Ovary (tissue), 9 donors: ENCODE data around the gene RBFOX2. TPM values are rescaled to one million over a fixed set of nuclear protein-coding genes. Genes with fewer than 3 reads are reported as not detected.
A peak's percentile ranks its signal among the peaks of the same experiment; 100 is the strongest.

Experiments
- DNase-seq, 5 donors: peaks; one replicate each; pipeline ENCODE4 v3.0.0-alpha.2; 2019 to 2020
- H3K27ac ChIP-seq, 2 donors: fragments of 200-600 bp; one replicate each; pipeline versions ENCODE4 v1.5.1 to v1.8.0; 2019 to 2022
- H3K27me3 ChIP-seq: fragments of 200-600 bp; one replicate; pipeline ENCODE4 v1.8.0; 2022
- H3K36me3 ChIP-seq: fragments of 200-600 bp; sonication (generic); one replicate; pipeline ENCODE4 v1.5.1; 2019
- H3K4me1 ChIP-seq: one replicate; pipeline ENCODE4 v1.8.1; 2013; ENCODE audit warnings: mild to moderate bottlenecking, moderate library complexity; ENCODE audit not compliant: insufficient read depth
- H3K4me3 ChIP-seq: fragments of 200-600 bp; sonication (generic); one replicate; pipeline ENCODE4 v1.5.1; 2017
- H3K9me3 ChIP-seq, 2 donors: fragments of 200-600 bp in 1 of 2; sonication (generic) in 1 of 2; one replicate each; pipeline versions ENCODE4 v1.5.1 to v1.8.1; 2013 to 2019; ENCODE audit warnings: mild to moderate bottlenecking in 1 of 2, moderate library complexity in 1 of 2
- EP300 ChIP-seq: sonication (generic); formaldehyde crosslinking; IDR thresholded peaks from one replicate; pipeline ENCODE4 v1.6.1; 2017; ENCODE audit warnings: antibody characterized with exemption
- POLR2A ChIP-seq: fragments of 450-650 bp; IDR thresholded peaks from one replicate; pipeline ENCODE4 v1.6.1; 2017; ENCODE audit warnings: antibody characterized with exemption, mild to moderate bottlenecking, moderate library complexity
- WGBS, 3 donors: extraction: QIAGEN DNeasy Blood & Tissue Kit in 1 of 3; methylation state at CpG; one replicate each; pipeline versions ENCODE4 v1.1.5 to v1.1.7; 2013 to 2017; 5-methylcytosine and 5-hydroxymethylcytosine counted together
- intact Hi-C, 4 donors: fragments of 100-400 bp; cut with DNase I; formaldehyde crosslinking; loops; one replicate each; pipeline versions ENCODE4 v1.11.0 to v1.15.1; 2022 to 2023
- polyA plus RNA-seq, 2 donors: library from polyadenylated mRNA; stranded (reverse); fragments of 200-250 nt in 1 of 2; fragments of 350-450 nt in 1 of 2; fragmentation: Illumina TruSeq in 1 of 2; extraction: RNeasy Lipid Tissue Mini Kit (QIAGEN cat#74804) in 1 of 2; gene quantifications; one replicate each; pipeline ENCODE4 v1.2.3, GENCODE V29; 2013 to 2014
- total RNA-seq, 7 donors: library from RNA; depleted of rRNA in 2 of 7; stranded (reverse); fragments of >200 nt in 2 of 7; fragmentation: NEBNext Ultra II Directional in 3 of 7; extraction: Animal tissue kit (Norgen Biotek cat#: 25700) in 3 of 7; gene quantifications; one replicate each; pipeline versions ENCODE4 v1.1.0 to v1.2.4, GENCODE V29; 2016 to 2023
- TF ChIP-seq, protein P1 (sequence below), 3 donors: fragments of 450-650 bp in 2 of 3; fragments of 200-600 bp in 1 of 3; IDR thresholded peaks; one replicate each; pipeline versions ENCODE4 v1.5.1 to v1.8.0; 2016 to 2022; ENCODE audit warnings: antibody characterized with exemption in 3 of 3, mild to moderate bottlenecking in 1 of 3
- donor health status: DM: no; HTN: no; CAD: no; lungs with moderate emphysema.
- donor health status: DM: no; HTN: no; CAD: no.
- donor health status: Bipolar disorder and iron deficiency.
- donor health status: DM: yes; HTN: yes; CAD: no.
- donor health status: DM: no; HTN: no; CAD: no.
- donor health status: DM: yes; HTN: yes; CAD: no.

Gene RBFOX2
- total and polyA plus RNA-seq, 9 donors, result 68.7 to 140 (median 128) TPM

GRCh38 chr22:35928285-35928798, 100.3 kb downstream of the RBFOX2 start:
- H3K27me3 ChIP-seq, result no peaks in the 10 kb centered on the region
- DNase-seq, result no peak
- no peaks in the 10 kb centered on the region for H3K9me3 ChIP-seq
- TF ChIP-seq POLR2A (no peak), EP300 (no peak)
- TF ChIP-seq, protein P1, sequence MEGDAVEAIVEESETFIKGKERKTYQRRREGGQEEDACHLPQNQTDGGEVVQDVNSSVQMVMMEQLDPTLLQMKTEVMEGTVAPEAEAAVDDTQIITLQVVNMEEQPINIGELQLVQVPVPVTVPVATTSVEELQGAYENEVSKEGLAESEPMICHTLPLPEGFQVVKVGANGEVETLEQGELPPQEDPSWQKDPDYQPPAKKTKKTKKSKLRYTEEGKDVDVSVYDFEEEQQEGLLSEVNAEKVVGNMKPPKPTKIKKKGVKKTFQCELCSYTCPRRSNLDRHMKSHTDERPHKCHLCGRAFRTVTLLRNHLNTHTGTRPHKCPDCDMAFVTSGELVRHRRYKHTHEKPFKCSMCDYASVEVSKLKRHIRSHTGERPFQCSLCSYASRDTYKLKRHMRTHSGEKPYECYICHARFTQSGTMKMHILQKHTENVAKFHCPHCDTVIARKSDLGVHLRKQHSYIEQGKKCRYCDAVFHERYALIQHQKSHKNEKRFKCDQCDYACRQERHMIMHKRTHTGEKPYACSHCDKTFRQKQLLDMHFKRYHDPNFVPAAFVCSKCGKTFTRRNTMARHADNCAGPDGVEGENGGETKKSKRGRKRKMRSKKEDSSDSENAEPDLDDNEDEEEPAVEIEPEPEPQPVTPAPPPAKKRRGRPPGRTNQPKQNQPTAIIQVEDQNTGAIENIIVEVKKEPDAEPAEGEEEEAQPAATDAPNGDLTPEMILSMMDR (IDR thresholded peaks at IDR 0.05), result no peak
- H3K36me3 ChIP-seq, result no peaks in the 10 kb centered on the region
- intact Hi-C loops, result loop anchor here in 1 of 4 donors (10.0 kb wide), 1 partner anchor 196 kb away; no protein-coding TSS in a partner anchor
- no peak overlapping the region for H3K4me3 ChIP-seq
- WGBS, 3 donors, result 32 to 55% (median 50%) methylated on average over 3 of the region's 3 CpGs
- no peak overlapping the region for H3K27ac ChIP-seq
- no peaks in the 10 kb centered on the region for H3K4me1 ChIP-seq

DNA sequence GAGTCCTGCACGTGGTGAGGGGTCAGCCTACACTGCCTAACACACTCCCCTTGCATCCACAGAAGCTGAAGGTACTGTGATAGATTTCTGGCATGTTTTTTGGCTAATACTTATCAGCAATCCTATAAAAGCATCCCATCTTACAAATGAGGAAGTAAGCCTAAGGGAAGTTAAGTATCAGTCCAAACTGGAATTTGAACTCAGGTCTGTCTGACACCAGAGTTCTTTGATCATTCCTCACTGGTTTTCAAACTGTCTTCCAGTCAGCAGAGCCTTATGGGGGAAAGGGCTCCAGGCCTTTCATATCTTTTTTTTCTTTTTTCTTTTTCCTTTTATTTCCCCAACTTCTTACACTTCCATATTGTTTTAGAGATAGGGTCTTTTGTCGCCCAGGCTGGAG, 105.6 kb downstream of the RBFOX2 start:
- WGBS, 3 donors, result 84 to 86% (median 85%) methylated on average over 2 of the region's 2 CpGs
- no peak for TF ChIP-seq POLR2A
- TF ChIP-seq, protein P1 (IDR thresholded peaks at IDR 0.05), result no peak
- no peak for TF ChIP-seq EP300
- Histone ChIP-seq H3K4me1 (peaks cover 24% of the 10 kb centered on the region), H3K27me3 (no peaks in the 10 kb centered on the region), H3K9me3 (no peaks in the 10 kb centered on the region), H3K4me3 (no peak overlapping the region), H3K36me3 (no peaks in the 10 kb centered on the region), H3K27ac (no peak overlapping the region)
- intact Hi-C loops, result loop anchor here in 1 of 4 donors (5.0 to 10.0 kb wide), 2 partner anchors 202 to 296 kb away; no protein-coding TSS in a partner anchor
- DNase-seq, result no peak

DNA sequence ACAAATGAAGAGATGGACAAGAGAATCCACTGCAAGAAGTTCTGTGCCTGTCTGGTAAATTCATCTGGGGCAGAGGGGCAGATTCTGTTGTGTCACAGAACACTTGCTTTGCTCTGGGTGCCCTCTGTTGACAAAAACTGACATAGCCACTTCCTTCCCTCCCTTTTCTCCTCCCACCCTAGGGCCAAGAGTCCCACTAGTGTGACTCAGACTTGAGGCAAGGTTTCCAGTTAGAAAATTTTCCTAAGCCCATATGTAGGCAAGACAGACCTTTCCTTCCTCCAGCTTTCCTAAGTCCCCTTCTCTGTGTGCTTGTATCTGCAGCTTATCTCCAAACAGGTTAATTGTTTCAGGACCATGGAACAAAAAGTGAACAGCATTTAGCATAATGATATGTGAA, 106.8 kb downstream of the RBFOX2 start:
- peak in 3 of 5 donors; percentile 51 to 81 (median 51) for DNase-seq
- no peak overlapping the region for H3K4me3 ChIP-seq
- TF ChIP-seq, protein P1 (IDR thresholded peaks at IDR 0.05), result peak in 2 of 3 donors; percentile 45 to 50
- no peak for TF ChIP-seq POLR2A
- peaks cover 27% of the 10 kb centered on the region for H3K4me1 ChIP-seq
- no peaks in the 10 kb centered on the region for H3K9me3 ChIP-seq
- H3K27me3 ChIP-seq, result no peaks in the 10 kb centered on the region
- H3K36me3 ChIP-seq, result no peaks in the 10 kb centered on the region
- H3K27ac ChIP-seq, result peak overlapping the region in 1 of 2 donors; percentile 32
- intact Hi-C loops, result loop anchor here in 2 of 4 donors (2.0 to 10.0 kb wide), 3 partner anchors 203 to 295 kb away; no protein-coding TSS in a partner anchor

- no peaks in the 10 kb centered on the region for H3K36me3 ChIP-seq
- no peaks in the 10 kb centered on the region for H3K27me3 ChIP-seq
- DNase-seq, result no peak
- intact Hi-C loops, result loop anchor here in 2 of 4 donors (2.0 to 10.0 kb wide), 3 partner anchors 204 to 294 kb away; no protein-coding TSS in a partner anchor
- no peaks in the 10 kb centered on the region for H3K9me3 ChIP-seq
- WGBS, 3 donors, result 52 to 59% (median 52%) methylated on average over 2 of the region's 2 CpGs
- TF ChIP-seq EP300 (no peak), POLR2A (no peak)
- TF ChIP-seq, protein P1 (IDR thresholded peaks at IDR 0.05), result no peak
- H3K4me3 ChIP-seq, result no peak overlapping the region
- H3K27ac ChIP-seq, result no peak overlapping the region
- H3K4me1 ChIP-seq, result peaks cover 33% of the 10 kb centered on the region
Observed at GRCh38 chr22:35921044-35921443, 107.6 kb downstream of the RBFOX2 start.
